Peyer's patch (tissue), 4 donors: Measurements from ENCODE around the gene ZFX. TPM values are rescaled to one million over a fixed set of nuclear protein-coding genes. Genes with fewer than 3 reads are reported as not detected.

Experiments used
- DNase-seq, 3 donors: peaks; one replicate each; pipeline ENCODE4 v3.0.0-alpha.2; 2017 to 2019
- H3K27ac ChIP-seq, 4 donors: fragments of 200-600 bp; sonication (generic); one replicate each; pipeline ENCODE4 v1.5.1; 2016 to 2019
- H3K27me3 ChIP-seq, 2 donors: fragments of 200-600 bp; sonication (generic); one replicate each; pipeline ENCODE4 v1.5.1; 2019
- H3K36me3 ChIP-seq, 3 donors: fragments of 200-600 bp; sonication (generic); one replicate each; pipeline ENCODE4 v1.5.1; 2016 to 2019
- H3K4me1 ChIP-seq, 4 donors: fragments of 200-600 bp; sonication (generic); one replicate each; pipeline ENCODE4 v1.5.1; 2016 to 2019
- H3K4me3 ChIP-seq, 4 donors: fragments of 200-600 bp; sonication (generic); 1 replicate in 3 of 4; 2 replicates in 1 of 4; pipeline ENCODE4 v1.5.1; 2016 to 2019; ENCODE audit warnings: mild to moderate bottlenecking in 1 of 4
- H3K9me3 ChIP-seq, 4 donors: fragments of 200-600 bp; sonication (generic); one replicate each; pipeline ENCODE4 v1.5.1; 2016 to 2019; ENCODE audit warnings: mild to moderate bottlenecking in 1 of 4
- POLR2A ChIP-seq, 2 donors: fragments of 450-650 bp; IDR thresholded peaks; one replicate each; pipeline ENCODE4 v1.5.1; 2017; ENCODE audit warnings: antibody characterized with exemption in 2 of 2, mild to moderate bottlenecking in 2 of 2, moderate library complexity in 2 of 2
- total RNA-seq, 4 donors: library from RNA; depleted of rRNA; stranded (reverse); fragments of >200 nt; gene quantifications; one replicate each; pipeline ENCODE4 v1.1.0, GENCODE V29; 2016
- TF ChIP-seq, protein P1 (sequence below), 6 experiments: fragments of 450-650 bp in 4 of 6; fragments of 200-600 bp in 2 of 6; sonication (generic) in 1 of 6; IDR thresholded peaks; one replicate each; pipeline ENCODE4 v1.5.1; 2017 to 2019; ENCODE audit warnings: antibody characterized with exemption in 6 of 6, mild to moderate bottlenecking in 3 of 6, moderate library complexity in 1 of 6

ZFX gene
- total RNA-seq, 4 donors from 2014 or later = 20.4 to 92.4 (median 43.4) TPM

DNA sequence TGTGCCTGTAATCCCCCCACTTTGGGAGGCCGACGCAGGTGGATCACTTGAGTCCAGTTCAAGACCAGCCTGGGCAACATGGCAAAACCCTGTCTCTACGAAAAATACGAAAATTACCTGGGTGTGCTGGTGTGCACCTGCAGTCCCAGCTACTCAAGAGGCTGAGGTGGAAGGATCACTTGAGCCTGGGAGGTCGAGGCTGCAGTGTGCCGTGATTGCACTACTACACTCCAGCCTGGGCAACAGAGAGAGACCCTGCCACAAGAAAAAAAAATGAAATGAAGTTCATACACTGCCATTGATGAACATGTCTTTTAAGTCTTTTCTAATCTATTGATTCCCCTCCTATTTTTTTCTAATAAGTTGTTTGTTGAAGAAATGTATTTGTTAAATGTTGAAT is 5.0 kb upstream of the ZFX start:
- TF ChIP-seq, protein P1, sequence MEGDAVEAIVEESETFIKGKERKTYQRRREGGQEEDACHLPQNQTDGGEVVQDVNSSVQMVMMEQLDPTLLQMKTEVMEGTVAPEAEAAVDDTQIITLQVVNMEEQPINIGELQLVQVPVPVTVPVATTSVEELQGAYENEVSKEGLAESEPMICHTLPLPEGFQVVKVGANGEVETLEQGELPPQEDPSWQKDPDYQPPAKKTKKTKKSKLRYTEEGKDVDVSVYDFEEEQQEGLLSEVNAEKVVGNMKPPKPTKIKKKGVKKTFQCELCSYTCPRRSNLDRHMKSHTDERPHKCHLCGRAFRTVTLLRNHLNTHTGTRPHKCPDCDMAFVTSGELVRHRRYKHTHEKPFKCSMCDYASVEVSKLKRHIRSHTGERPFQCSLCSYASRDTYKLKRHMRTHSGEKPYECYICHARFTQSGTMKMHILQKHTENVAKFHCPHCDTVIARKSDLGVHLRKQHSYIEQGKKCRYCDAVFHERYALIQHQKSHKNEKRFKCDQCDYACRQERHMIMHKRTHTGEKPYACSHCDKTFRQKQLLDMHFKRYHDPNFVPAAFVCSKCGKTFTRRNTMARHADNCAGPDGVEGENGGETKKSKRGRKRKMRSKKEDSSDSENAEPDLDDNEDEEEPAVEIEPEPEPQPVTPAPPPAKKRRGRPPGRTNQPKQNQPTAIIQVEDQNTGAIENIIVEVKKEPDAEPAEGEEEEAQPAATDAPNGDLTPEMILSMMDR (IDR thresholded peaks at IDR 0.05) = no peak
- no peak for TF ChIP-seq POLR2A (IDR thresholded peaks at IDR 0.05)
- H3K36me3 ChIP-seq = no peaks in the 10 kb centered on the region
- DNase-seq = no peak
- no peak overlapping the region for H3K4me3 ChIP-seq
- H3K27ac ChIP-seq = no peak overlapping the region
- no peaks in the 10 kb centered on the region for H3K9me3 ChIP-seq
- peaks cover 0 to 6% (median 2%) of the 10 kb centered on the region in 4 donors for H3K4me1 ChIP-seq
- H3K27me3 ChIP-seq = no peaks in the 10 kb centered on the region

DNA sequence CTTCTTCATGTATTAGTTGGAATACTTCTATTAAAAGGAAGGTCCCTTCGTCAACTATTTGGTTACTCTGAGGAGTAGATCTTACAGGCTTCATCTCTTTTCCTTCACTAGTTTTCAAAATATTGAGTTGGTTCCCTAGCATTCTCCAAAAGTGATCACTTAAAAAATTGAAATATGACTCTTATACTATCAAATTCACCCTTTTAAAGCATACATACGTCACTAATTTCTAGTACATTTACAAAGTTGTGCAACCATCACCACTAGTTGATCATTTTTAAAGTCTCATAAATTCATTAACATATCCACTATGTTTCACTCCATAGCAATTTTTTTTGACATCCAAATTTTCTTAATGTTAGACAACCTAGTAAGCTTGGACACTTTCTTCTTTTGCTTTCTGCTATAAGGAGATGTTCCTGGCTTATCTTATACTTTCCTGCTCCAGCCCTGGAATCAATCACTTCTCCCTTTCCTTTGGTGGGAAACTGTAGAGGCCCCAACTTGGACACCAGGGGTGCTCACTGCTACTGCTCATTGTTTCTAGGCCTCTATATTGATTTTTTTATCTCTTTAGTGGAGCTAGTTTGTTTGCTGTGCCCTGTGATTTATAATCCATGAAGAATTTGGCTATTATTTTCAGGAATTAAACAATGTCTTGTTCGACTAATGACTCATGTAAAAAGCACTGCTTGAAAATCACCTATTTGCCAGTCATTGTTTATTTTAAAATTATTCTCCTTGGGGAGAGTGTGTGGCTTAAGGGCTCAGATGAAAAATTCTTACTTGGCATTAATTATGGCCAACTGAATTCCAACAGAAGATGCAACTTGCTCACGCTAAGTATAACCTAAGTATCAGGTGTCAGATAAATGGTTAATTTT is 4.0 kb upstream of the ZFX start:
- Histone ChIP-seq H3K4me1 (peaks cover 0 to 6% (median 2%) of the 10 kb centered on the region in 4 donors), H3K9me3 (no peaks in the 10 kb centered on the region), H3K27me3 (no peaks in the 10 kb centered on the region), H3K27ac (peak overlapping the region in 1 of 4 donors; percentile 99), H3K36me3 (no peaks in the 10 kb centered on the region), H3K4me3 (no peak overlapping the region)
- TF ChIP-seq POLR2A (IDR thresholded peaks at IDR 0.05) = no peak
- TF ChIP-seq, protein P1 (IDR thresholded peaks at IDR 0.05) = no peak
- no peak for DNase-seq

DNA sequence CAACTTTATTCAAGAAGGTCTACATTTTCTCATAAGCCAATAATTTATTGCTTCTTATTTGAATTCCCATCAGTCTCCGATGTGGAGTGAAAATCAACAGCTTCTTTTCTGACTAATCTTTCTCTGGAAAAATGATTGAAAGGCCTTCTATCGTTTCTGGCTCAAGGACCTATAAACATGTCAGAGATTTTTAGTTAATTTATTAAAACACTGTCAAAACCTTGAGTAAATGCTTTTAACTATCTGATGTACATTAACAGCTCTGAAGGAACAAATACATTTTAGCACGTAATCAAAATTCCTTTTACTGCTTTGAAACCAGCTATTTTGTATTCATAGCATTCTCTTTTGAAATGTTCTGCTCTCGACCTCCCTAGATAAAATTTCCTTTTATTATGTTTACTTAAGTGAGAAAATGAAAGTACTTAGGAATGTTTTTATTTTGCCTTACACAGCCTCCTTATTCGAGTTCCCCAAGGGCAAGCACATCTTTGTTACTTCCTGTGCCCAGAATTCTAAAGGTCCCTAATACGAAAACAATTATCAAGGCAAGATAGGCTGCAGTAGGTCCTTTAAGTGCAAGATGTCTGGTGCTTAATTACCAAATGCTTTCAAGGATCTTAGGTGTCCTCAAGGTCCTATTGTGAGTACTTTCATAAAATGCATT is 3.1 kb upstream of the ZFX start:
- peak overlapping the region in 2 of 4 donors; percentile 3 to 19 for H3K4me3 ChIP-seq
- H3K4me1 ChIP-seq = peaks cover 0 to 6% (median 2%) of the 10 kb centered on the region in 4 donors
- H3K9me3 ChIP-seq = no peaks in the 10 kb centered on the region
- H3K27ac ChIP-seq = peak overlapping the region; percentile 9 to 99 (median 26)
- DNase-seq = no peak
- H3K36me3 ChIP-seq = no peaks in the 10 kb centered on the region
- H3K27me3 ChIP-seq = no peaks in the 10 kb centered on the region
- no peak for TF ChIP-seq POLR2A (IDR thresholded peaks at IDR 0.05)
- TF ChIP-seq, protein P1 (IDR thresholded peaks at IDR 0.05) = no peak

DNA sequence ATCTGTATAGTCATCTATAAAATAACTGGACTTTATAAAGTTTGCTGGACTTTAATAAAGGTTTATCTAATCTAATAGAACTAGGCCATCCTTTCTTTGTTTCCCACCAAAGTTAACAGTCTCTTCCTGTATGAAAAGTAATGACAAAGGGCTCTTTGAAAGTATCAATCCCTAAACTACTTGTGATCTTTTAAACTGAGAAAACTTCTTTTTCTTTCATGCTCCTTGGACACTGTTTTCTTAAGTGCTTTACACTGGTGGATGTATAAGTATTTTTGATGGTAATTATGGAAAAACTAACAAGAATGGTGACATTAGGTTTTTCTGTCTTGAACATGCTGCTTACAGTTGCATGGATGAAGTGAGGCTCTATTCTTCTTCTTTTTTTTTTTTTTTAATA is 2.4 kb upstream of the ZFX start:
- Histone ChIP-seq H3K27ac (peak overlapping the region in 3 of 4 donors; percentile 34 to 99 (median 38)), H3K36me3 (no peaks in the 10 kb centered on the region), H3K27me3 (no peaks in the 10 kb centered on the region), H3K9me3 (no peaks in the 10 kb centered on the region), H3K4me1 (peaks cover 0 to 6% (median 3%) of the 10 kb centered on the region in 4 donors), H3K4me3 (no peak overlapping the region)
- TF ChIP-seq POLR2A (IDR thresholded peaks at IDR 0.05) = no peak
- TF ChIP-seq, protein P1 (IDR thresholded peaks at IDR 0.05) = no peak
- DNase-seq = no peak

DNA sequence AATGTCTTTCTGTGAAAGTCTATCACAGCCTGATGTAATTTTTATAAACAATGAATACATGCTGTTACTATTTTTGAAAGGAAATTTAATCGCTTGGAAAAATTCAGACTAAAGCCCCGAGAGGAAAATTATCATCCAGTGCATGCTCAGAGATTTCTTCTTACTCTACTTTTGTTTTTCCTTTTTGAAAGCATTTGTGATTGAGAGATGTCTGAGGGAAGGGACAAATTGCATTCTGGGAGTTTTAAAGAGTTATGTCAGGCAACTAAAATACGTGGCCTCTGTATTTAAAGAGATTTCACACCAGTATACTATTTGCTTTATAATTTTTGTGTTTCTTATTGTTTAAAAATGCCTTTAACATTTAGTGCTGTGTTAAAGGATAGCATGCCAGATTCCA is 1.4 kb upstream of the ZFX start:
- Histone ChIP-seq H3K9me3 (no peaks in the 10 kb centered on the region), H3K27me3 (no peaks in the 10 kb centered on the region), H3K4me1 (peaks cover 0 to 9% (median 4%) of the 10 kb centered on the region in 4 donors), H3K4me3 (peak overlapping the region in 1 of 4 donors; percentile 72), H3K27ac (peak overlapping the region; percentile 95 to 99 (median 98)), H3K36me3 (no peaks in the 10 kb centered on the region)
- TF ChIP-seq, protein P1 (IDR thresholded peaks at IDR 0.05) = no peak
- TF ChIP-seq POLR2A (IDR thresholded peaks at IDR 0.05) = no peak
- DNase-seq = no peak
